Melanocyte of skin (primary cell): ENCODE data around the gene SPESP1. TPM values are rescaled to one million over a fixed set of nuclear protein-coding genes. Genes with fewer than 3 reads are reported as not detected.

Source experiments
- total RNA-seq, 2 donors: library from RNA; depleted of rRNA; stranded (reverse); fragments of >200 nt; gene quantifications; 2 replicates each; pipeline ENCODE4 v1.2.3, GENCODE V29; 2012

Gene SPESP1
- total RNA-seq = 1 to 10 TPM; 2.0 to 5.2 TPM

GRCh38 chr15:68930268-68931022 lies at the start of gene SPESP1:
Gene SPESP1 (plus strand): TSS chr15:68930525. CDS start chr15:68930654, 129 bp downstream.

Other genes with a start within 250 kb of the SPESP1 start
- gene ANP32A, start 109.6 kb upstream of the SPESP1 start, total RNA-seq = 10 to 100 TPM; 39.6 to 55.9 TPM
- gene NOX5, start 84.2 kb downstream of the SPESP1 start, total RNA-seq = under 1 TPM in 1 of 2 donors, not detected in 1; under 0.01 TPM
- gene GLCE, start 230.1 kb downstream of the SPESP1 start, total RNA-seq = 10 to 100 TPM; 12.4 to 23.3 TPM